HG03064 (cell line): ENCODE results near the gene GNB3.

ENCODE experiments used
- ATAC-seq: cut with Tn5 transposase; IDR thresholded peaks from one replicate; pipeline ENCODE4 v1.9.1; 2021; ENCODE audit warnings: low read depth; ENCODE audit not compliant: unreplicated experiment

Gene GNB3

GRCh38 chr12:6823182-6824084 is 17.3 kb upstream of the GNB3 start:
- ATAC-seq, result no peak

- no peak for ATAC-seq
Measured at GRCh38 chr12:6824085-6824775, 16.5 kb upstream of the GNB3 start.

- ATAC-seq, result no peak
Measured at GRCh38 chr12:6824901-6825381, 15.8 kb upstream of the GNB3 start.

- no peak for ATAC-seq
Measured at GRCh38 chr12:6825398-6826124, 15.2 kb upstream of the GNB3 start.

GRCh38 chr12:6826125-6826733 is 14.5 kb upstream of the GNB3 start:
- no peak for ATAC-seq

GRCh38 chr12:6826734-6827436 is 13.8 kb upstream of the GNB3 start:
- no peak for ATAC-seq

GRCh38 chr12:6827437-6827911 is 13.3 kb upstream of the GNB3 start:
- ATAC-seq, result no peak

- ATAC-seq, result no peak
Measured at GRCh38 chr12:6827982-6828780, 12.5 kb upstream of the GNB3 start, which contains the start of gene P3H3. Gene P3H3, plus strand, starts transcription at chr12:6828407. Its CDS starts 34 bp downstream, at chr12:6828441.

- no peak for ATAC-seq
Measured at GRCh38 chr12:6828781-6829535, 11.8 kb upstream of the GNB3 start.

- no peak for ATAC-seq
Measured at GRCh38 chr12:6829536-6830220, 11.0 kb upstream of the GNB3 start.

- ATAC-seq, result no peak
Measured at GRCh38 chr12:6830286-6830890, 10.3 kb upstream of the GNB3 start.

GRCh38 chr12:6830999-6831398 is 9.7 kb upstream of the GNB3 start:
- no peak for ATAC-seq

- ATAC-seq, result no peak
Measured at GRCh38 chr12:6831450-6831995, 9.2 kb upstream of the GNB3 start.

- ATAC-seq, result no peak
Measured at GRCh38 chr12:6832125-6832524, 8.6 kb upstream of the GNB3 start.

GRCh38 chr12:6833189-6833890 is 7.4 kb upstream of the GNB3 start:
- no peak for ATAC-seq

- ATAC-seq, result no peak
Measured at GRCh38 chr12:6834254-6834653, 6.5 kb upstream of the GNB3 start.
